ENCODE results near the gene STK10.

DNA sequence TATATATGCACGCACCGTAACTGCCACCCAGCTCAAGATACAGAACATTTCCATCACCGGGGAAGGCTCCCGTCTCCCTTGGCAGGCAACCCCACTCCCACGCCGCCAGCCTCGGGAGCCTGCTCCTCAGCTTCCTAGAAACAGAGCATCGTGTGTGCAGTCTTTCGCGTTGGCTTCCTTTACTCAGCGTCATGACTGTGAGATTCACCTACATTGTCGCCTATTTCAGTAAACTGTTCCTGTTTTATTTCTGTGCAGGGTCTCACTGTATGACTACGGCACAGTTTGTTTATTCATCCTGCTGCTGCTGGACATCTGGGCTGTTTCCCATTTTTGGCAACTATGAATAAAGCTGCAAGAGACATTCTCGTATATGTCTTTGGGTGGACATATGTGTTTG, 90.7 kb downstream of the STK10 start:
- TF ChIP-seq, protein P1, sequence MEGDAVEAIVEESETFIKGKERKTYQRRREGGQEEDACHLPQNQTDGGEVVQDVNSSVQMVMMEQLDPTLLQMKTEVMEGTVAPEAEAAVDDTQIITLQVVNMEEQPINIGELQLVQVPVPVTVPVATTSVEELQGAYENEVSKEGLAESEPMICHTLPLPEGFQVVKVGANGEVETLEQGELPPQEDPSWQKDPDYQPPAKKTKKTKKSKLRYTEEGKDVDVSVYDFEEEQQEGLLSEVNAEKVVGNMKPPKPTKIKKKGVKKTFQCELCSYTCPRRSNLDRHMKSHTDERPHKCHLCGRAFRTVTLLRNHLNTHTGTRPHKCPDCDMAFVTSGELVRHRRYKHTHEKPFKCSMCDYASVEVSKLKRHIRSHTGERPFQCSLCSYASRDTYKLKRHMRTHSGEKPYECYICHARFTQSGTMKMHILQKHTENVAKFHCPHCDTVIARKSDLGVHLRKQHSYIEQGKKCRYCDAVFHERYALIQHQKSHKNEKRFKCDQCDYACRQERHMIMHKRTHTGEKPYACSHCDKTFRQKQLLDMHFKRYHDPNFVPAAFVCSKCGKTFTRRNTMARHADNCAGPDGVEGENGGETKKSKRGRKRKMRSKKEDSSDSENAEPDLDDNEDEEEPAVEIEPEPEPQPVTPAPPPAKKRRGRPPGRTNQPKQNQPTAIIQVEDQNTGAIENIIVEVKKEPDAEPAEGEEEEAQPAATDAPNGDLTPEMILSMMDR (IDR thresholded peaks at IDR 0.05; ENCODE audit: borderline replicate concordance, extremely low read depth, low read length, poor library complexity, severe bottlenecking): no peak
- TF ChIP-seq EZH2 (IDR thresholded peaks at IDR 0.05; ENCODE audit: borderline replicate concordance, low read depth, low read length, severe bottlenecking): no peak
